Measurements from ENCODE around the gene DAGLA.
A peak's percentile ranks its signal among the peaks of the same experiment; 100 is the strongest.

The DAGLA gene

GRCh38 chr11:61765550-61766253 lies 85.5 kb downstream of the DAGLA start:
- no peak for DNase-seq (ENCODE audit: low read depth)

- no peak for DNase-seq (ENCODE audit: low read depth)
Observed at GRCh38 chr11:61766353-61766841, 86.2 kb downstream of the DAGLA start.

- no peak for DNase-seq (ENCODE audit: low read depth)
Observed at GRCh38 chr11:61768376-61769076, 88.3 kb downstream of the DAGLA start.

GRCh38 chr11:61769169-61769920 lies 89.2 kb downstream of the DAGLA start:
- no peak for DNase-seq (ENCODE audit: low read depth)

- no peak for DNase-seq (ENCODE audit: low read depth)
Observed at GRCh38 chr11:61769946-61770683, 89.9 kb downstream of the DAGLA start.

GRCh38 chr11:61771195-61771894 lies 91.2 kb downstream of the DAGLA start:
- no peak for DNase-seq (ENCODE audit: low read depth)

GRCh38 chr11:61771985-61772455 lies 91.8 kb downstream of the DAGLA start:
- no peak for DNase-seq (ENCODE audit: low read depth)

- no peak for DNase-seq (ENCODE audit: low read depth)
Observed at GRCh38 chr11:61773356-61773755, 93.2 kb downstream of the DAGLA start.

- DNase-seq (ENCODE audit: low read depth) = no peak
Observed at GRCh38 chr11:61773809-61774208, 93.6 kb downstream of the DAGLA start.

- no peak for DNase-seq (ENCODE audit: low read depth)
Observed at GRCh38 chr11:61774411-61774810, 94.2 kb downstream of the DAGLA start.

- no peak for DNase-seq (ENCODE audit: low read depth)
Observed at GRCh38 chr11:61775106-61775505, 94.9 kb downstream of the DAGLA start.

- no peak for DNase-seq (ENCODE audit: low read depth)
Observed at GRCh38 chr11:61775606-61776554, 95.7 kb downstream of the DAGLA start.

- peak; percentile 23 for DNase-seq (ENCODE audit: low read depth)
Observed at GRCh38 chr11:61776561-61777075, 96.4 kb downstream of the DAGLA start.

GRCh38 chr11:61777234-61778090 lies 97.3 kb downstream of the DAGLA start:
- no peak for DNase-seq (ENCODE audit: low read depth)

- DNase-seq (ENCODE audit: low read depth) = no peak
Observed at GRCh38 chr11:61778357-61778886, 98.2 kb downstream of the DAGLA start.

GRCh38 chr11:61778920-61779650 lies 98.9 kb downstream of the DAGLA start:
- no peak for DNase-seq (ENCODE audit: low read depth)

- DNase-seq (ENCODE audit: low read depth) = no peak
Observed at GRCh38 chr11:61779666-61780525, 99.7 kb downstream of the DAGLA start.

Data from stromal cell of bone marrow (primary cell).